GM12872 (cell line): ENCODE results near the gene DNAJC3.
A peak's percentile ranks its signal among the peaks of the same experiment; 100 is the strongest.

Experiments used
- TF ChIP-seq, protein P1 (sequence below): IDR thresholded peaks from 3 replicates; pipeline ENCODE4 v1.5.1; 2011; ENCODE audit warnings: low read depth, mild to moderate bottlenecking, low read length, moderate library complexity; ENCODE audit not compliant: insufficient read depth

The DNAJC3 gene

GRCh38 chr13:95677564-95678266 lies 776 bp downstream of the DNAJC3 start:
- TF ChIP-seq, protein P1, sequence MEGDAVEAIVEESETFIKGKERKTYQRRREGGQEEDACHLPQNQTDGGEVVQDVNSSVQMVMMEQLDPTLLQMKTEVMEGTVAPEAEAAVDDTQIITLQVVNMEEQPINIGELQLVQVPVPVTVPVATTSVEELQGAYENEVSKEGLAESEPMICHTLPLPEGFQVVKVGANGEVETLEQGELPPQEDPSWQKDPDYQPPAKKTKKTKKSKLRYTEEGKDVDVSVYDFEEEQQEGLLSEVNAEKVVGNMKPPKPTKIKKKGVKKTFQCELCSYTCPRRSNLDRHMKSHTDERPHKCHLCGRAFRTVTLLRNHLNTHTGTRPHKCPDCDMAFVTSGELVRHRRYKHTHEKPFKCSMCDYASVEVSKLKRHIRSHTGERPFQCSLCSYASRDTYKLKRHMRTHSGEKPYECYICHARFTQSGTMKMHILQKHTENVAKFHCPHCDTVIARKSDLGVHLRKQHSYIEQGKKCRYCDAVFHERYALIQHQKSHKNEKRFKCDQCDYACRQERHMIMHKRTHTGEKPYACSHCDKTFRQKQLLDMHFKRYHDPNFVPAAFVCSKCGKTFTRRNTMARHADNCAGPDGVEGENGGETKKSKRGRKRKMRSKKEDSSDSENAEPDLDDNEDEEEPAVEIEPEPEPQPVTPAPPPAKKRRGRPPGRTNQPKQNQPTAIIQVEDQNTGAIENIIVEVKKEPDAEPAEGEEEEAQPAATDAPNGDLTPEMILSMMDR: no peak

DNA sequence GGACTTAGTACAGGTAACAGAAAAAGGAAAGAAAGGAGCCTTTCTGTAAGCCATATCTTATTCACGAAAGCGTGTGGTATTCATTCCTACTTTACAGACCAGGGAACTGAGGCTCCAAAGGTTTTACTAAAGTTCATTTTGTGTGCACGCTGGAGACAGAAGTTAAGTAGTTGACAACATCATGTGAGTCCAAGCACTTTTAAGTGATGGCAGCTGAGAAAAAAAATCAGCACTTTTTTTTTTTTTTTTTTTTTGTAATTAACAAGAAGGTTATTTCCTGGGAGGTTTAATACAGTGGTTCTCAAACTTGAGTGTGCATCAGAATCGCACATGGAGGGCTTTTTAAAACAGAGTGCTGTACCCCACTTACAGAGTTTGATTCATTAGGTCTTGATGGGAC lies 2.0 kb downstream of the DNAJC3 start:
- TF ChIP-seq, protein P1: no peak

DNA sequence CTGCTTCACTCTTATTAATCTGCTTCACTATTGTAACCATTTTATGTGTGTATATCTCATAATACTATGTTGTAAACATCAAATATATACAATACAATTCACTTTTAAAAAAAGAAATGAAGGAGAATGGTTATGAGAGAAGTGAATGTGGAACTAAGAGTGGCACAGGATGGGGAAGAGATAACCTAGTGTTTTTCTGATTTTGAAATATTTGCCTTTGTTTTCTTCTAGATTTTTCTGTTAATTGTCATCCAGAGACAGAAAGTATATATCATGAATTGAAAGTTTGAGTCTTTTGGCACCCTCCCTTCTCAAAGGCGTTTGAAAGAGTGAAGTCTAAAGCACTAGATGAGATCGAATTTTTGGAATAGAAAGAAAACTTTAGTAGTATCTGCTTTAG lies 2.8 kb downstream of the DNAJC3 start:
- TF ChIP-seq, protein P1: no peak

- TF ChIP-seq, protein P1: no peak
These were observed 7.5 kb downstream of the DNAJC3 start for GRCh38 chr13:95684418-95684817.

- TF ChIP-seq, protein P1: no peak
These were observed 12.6 kb downstream of the DNAJC3 start for GRCh38 chr13:95689582-95689926.

DNA sequence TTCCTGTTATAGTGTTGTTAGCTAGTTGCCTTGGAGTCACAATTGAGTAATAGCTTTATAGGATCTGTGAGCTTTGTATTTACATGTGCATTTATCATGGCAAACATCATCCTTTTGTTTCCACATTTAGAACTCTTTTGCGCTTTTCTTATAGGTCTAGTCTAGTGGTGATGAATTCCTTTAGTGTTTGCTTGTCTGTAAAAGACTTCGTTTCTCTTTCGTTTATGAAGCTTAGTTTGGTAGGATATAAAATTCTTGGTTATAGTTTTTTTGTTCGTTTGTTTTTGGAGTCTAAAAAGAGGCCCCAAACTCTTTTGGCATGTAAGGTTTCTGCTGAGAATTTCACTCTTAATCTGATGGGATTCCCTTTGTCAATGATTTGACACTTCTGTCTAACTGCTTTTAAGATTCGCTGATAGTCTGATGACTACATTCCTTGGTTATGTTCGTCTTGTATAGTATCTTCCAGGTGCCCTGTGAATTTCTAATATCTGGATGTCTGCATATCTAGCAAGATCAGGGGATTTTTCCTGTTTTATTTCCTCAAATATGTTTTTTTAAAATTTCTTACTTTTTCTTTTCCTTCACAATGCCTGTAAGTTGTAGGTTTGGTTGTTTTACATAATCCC lies 20.2 kb downstream of the DNAJC3 start:
- TF ChIP-seq, protein P1: no peak

GRCh38 chr13:95698047-95698749 lies 21.3 kb downstream of the DNAJC3 start:
- TF ChIP-seq, protein P1: peak; percentile 41; the same call in 2 of the 3 replicates
